ENCODE results near the gene KAT2B.
"Not testable (repeated sequence)": the region's sequence is repeated elsewhere in the genome, so short reads cannot be mapped to it uniquely, and the experiment has no call there.

Gene KAT2B

GRCh38 chr3:20040548-20041196 is 426 bp downstream of the KAT2B start:
- H3K4me3 ChIP-seq (ENCODE audit: low read depth in 1 of 5, low read length in 5 of 5): peak overlapping the region; percentile 81 to 94 (median 88)
- H3K9me3 ChIP-seq (ENCODE audit: control insufficient read depth in 5 of 5, low read length in 5 of 5): no peaks in the 10 kb centered on the region
- no peaks in the 10 kb centered on the region for H3K36me3 ChIP-seq (ENCODE audit: control insufficient read depth in 5 of 5, insufficient read depth in 5 of 5, low read length in 5 of 5)
- H3K27me3 ChIP-seq (ENCODE audit: control insufficient read depth in 5 of 5, insufficient read depth in 4 of 5, low read length in 5 of 5): no peaks in the 10 kb centered on the region
- H3K4me1 ChIP-seq (ENCODE audit: control insufficient read depth in 5 of 5, insufficient read depth in 5 of 5, low read length in 5 of 5): peaks cover 5 to 46% (median 45%) of the 10 kb centered on the region in 5 donors
- peak overlapping the region; percentile 87 for H3K27ac ChIP-seq (ENCODE audit: low read depth, low read length)
- H3K9ac ChIP-seq (ENCODE audit: low read length in 5 of 5): peak overlapping the region; percentile 65 to 89 (median 83)

- Histone ChIP-seq H3K4me3 (ENCODE audit: low read depth in 1 of 5, low read length in 5 of 5) (peak overlapping the region; percentile 81 to 94 (median 88)), H3K36me3 (ENCODE audit: control insufficient read depth in 5 of 5, insufficient read depth in 5 of 5, low read length in 5 of 5) (no peaks in the 10 kb centered on the region), H3K27me3 (ENCODE audit: control insufficient read depth in 5 of 5, insufficient read depth in 4 of 5, low read length in 5 of 5) (no peaks in the 10 kb centered on the region), H3K9me3 (ENCODE audit: control insufficient read depth in 5 of 5, low read length in 5 of 5) (no peaks in the 10 kb centered on the region), H3K27ac (ENCODE audit: low read depth, low read length) (peak overlapping the region; percentile 87), H3K9ac (ENCODE audit: low read length in 5 of 5) (peak overlapping the region; percentile 65 to 89 (median 83)), H3K4me1 (ENCODE audit: control insufficient read depth in 5 of 5, insufficient read depth in 5 of 5, low read length in 5 of 5) (peaks cover 5 to 46% (median 45%) of the 10 kb centered on the region in 5 donors)
Observed at GRCh38 chr3:20041197-20041780, 1.0 kb downstream of the KAT2B start.

GRCh38 chr3:20042331-20042730 is 2.1 kb downstream of the KAT2B start:
- H3K27me3 ChIP-seq (ENCODE audit: control insufficient read depth in 5 of 5, insufficient read depth in 4 of 5, low read length in 5 of 5): no peaks in the 10 kb centered on the region
- no peak overlapping the region for H3K4me3 ChIP-seq (ENCODE audit: low read depth in 1 of 5, low read length in 5 of 5)
- H3K27ac ChIP-seq (ENCODE audit: low read depth, low read length): peak overlapping the region; percentile 87
- H3K4me1 ChIP-seq (ENCODE audit: control insufficient read depth in 5 of 5, insufficient read depth in 5 of 5, low read length in 5 of 5): peaks cover 5 to 51% (median 45%) of the 10 kb centered on the region in 5 donors
- H3K36me3 ChIP-seq (ENCODE audit: control insufficient read depth in 5 of 5, insufficient read depth in 5 of 5, low read length in 5 of 5): no peaks in the 10 kb centered on the region
- no peaks in the 10 kb centered on the region for H3K9me3 ChIP-seq (ENCODE audit: control insufficient read depth in 5 of 5, low read length in 5 of 5)
- no peak overlapping the region for H3K9ac ChIP-seq (ENCODE audit: low read length in 5 of 5)

GRCh38 chr3:20043396-20043795 is 3.1 kb downstream of the KAT2B start:
- H3K27me3 ChIP-seq (ENCODE audit: control insufficient read depth in 5 of 5, insufficient read depth in 4 of 5, low read length in 5 of 5): no peaks in the 10 kb centered on the region
- peak overlapping the region in 4 of 5 donors; percentile 37 to 48 (median 40) for H3K4me3 ChIP-seq (ENCODE audit: low read depth in 1 of 5, low read length in 5 of 5)
- H3K9me3 ChIP-seq (ENCODE audit: control insufficient read depth in 5 of 5, low read length in 5 of 5): no peaks in the 10 kb centered on the region
- peak overlapping the region; percentile 87 for H3K27ac ChIP-seq (ENCODE audit: low read depth, low read length)
- peak overlapping the region in 4 of 5 donors; percentile 68 to 80 (median 68) for H3K9ac ChIP-seq (ENCODE audit: low read length in 5 of 5)
- no peaks in the 10 kb centered on the region for H3K36me3 ChIP-seq (ENCODE audit: control insufficient read depth in 5 of 5, insufficient read depth in 5 of 5, low read length in 5 of 5)
- peaks cover 5 to 56% (median 50%) of the 10 kb centered on the region in 5 donors for H3K4me1 ChIP-seq (ENCODE audit: control insufficient read depth in 5 of 5, insufficient read depth in 5 of 5, low read length in 5 of 5)

GRCh38 chr3:20043825-20044224 is 3.6 kb downstream of the KAT2B start:
- no peaks in the 10 kb centered on the region for H3K36me3 ChIP-seq (ENCODE audit: control insufficient read depth in 5 of 5, insufficient read depth in 5 of 5, low read length in 5 of 5)
- peak overlapping the region; percentile 87 for H3K27ac ChIP-seq (ENCODE audit: low read depth, low read length)
- peak overlapping the region; percentile 50 to 80 (median 68) for H3K9ac ChIP-seq (ENCODE audit: low read length in 5 of 5)
- H3K4me3 ChIP-seq (ENCODE audit: low read depth in 1 of 5, low read length in 5 of 5): peak overlapping the region in 4 of 5 donors; percentile 37 to 48 (median 40)
- H3K4me1 ChIP-seq (ENCODE audit: control insufficient read depth in 5 of 5, insufficient read depth in 5 of 5, low read length in 5 of 5): peaks cover 5 to 56% (median 47%) of the 10 kb centered on the region in 5 donors
- H3K9me3 ChIP-seq (ENCODE audit: control insufficient read depth in 5 of 5, low read length in 5 of 5): no peaks in the 10 kb centered on the region
- H3K27me3 ChIP-seq (ENCODE audit: control insufficient read depth in 5 of 5, insufficient read depth in 4 of 5, low read length in 5 of 5): no peaks in the 10 kb centered on the region

- peaks cover 5 to 51% (median 43%) of the 10 kb centered on the region in 5 donors for H3K4me1 ChIP-seq (ENCODE audit: control insufficient read depth in 5 of 5, insufficient read depth in 5 of 5, low read length in 5 of 5)
- H3K9me3 ChIP-seq (ENCODE audit: control insufficient read depth in 5 of 5, low read length in 5 of 5); H3K27ac ChIP-seq (ENCODE audit: low read depth, low read length); H3K36me3 ChIP-seq (ENCODE audit: control insufficient read depth in 5 of 5, insufficient read depth in 5 of 5, low read length in 5 of 5); H3K9ac ChIP-seq (ENCODE audit: low read length in 5 of 5); H3K4me3 ChIP-seq (ENCODE audit: low read depth in 1 of 5, low read length in 5 of 5); H3K27me3 ChIP-seq (ENCODE audit: control insufficient read depth in 5 of 5, insufficient read depth in 4 of 5, low read length in 5 of 5): not testable (repeated sequence)
Observed at GRCh38 chr3:20045141-20045540, 4.9 kb downstream of the KAT2B start.

- no peaks in the 10 kb centered on the region for H3K36me3 ChIP-seq (ENCODE audit: control insufficient read depth in 5 of 5, insufficient read depth in 5 of 5, low read length in 5 of 5)
- H3K27ac ChIP-seq (ENCODE audit: low read depth, low read length): no peak overlapping the region
- H3K4me3 ChIP-seq (ENCODE audit: low read depth in 1 of 5, low read length in 5 of 5): no peak overlapping the region
- no peaks in the 10 kb centered on the region for H3K27me3 ChIP-seq (ENCODE audit: control insufficient read depth in 5 of 5, insufficient read depth in 4 of 5, low read length in 5 of 5)
- no peaks in the 10 kb centered on the region for H3K9me3 ChIP-seq (ENCODE audit: control insufficient read depth in 5 of 5, low read length in 5 of 5)
- H3K9ac ChIP-seq (ENCODE audit: low read length in 5 of 5): no peak overlapping the region
- peaks cover 5 to 43% (median 39%) of the 10 kb centered on the region in 5 donors for H3K4me1 ChIP-seq (ENCODE audit: control insufficient read depth in 5 of 5, insufficient read depth in 5 of 5, low read length in 5 of 5)
Observed at GRCh38 chr3:20046556-20046955, 6.3 kb downstream of the KAT2B start.

DNA sequence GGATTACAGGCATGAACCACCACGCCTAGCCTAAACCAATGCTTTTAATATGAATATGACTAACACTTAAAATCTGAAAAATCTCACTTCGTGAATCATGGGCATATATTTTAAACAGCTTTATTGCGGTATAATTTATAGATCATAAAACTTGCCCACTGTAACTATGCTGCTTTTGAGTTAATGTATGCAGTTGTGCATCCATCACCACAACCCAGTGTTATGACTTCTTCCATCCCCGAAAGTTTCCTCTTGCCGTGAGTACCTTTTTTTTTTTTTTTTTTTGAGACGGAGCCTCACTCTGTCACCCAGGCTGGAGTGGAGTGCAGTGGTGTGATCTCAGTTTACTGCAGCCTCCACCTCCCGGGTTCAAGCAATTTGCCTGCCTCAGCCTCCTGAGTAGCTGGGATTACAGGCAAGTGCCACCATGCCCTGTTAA is 7.1 kb downstream of the KAT2B start:
- Histone ChIP-seq H3K4me3 (ENCODE audit: low read depth in 1 of 5, low read length in 5 of 5) (no peak overlapping the region), H3K36me3 (ENCODE audit: control insufficient read depth in 5 of 5, insufficient read depth in 5 of 5, low read length in 5 of 5) (no peaks in the 10 kb centered on the region), H3K9me3 (ENCODE audit: control insufficient read depth in 5 of 5, low read length in 5 of 5) (no peaks in the 10 kb centered on the region), H3K27ac (ENCODE audit: low read depth, low read length) (no peak overlapping the region), H3K4me1 (ENCODE audit: control insufficient read depth in 5 of 5, insufficient read depth in 5 of 5, low read length in 5 of 5) (peaks cover 3 to 35% (median 31%) of the 10 kb centered on the region in 5 donors), H3K27me3 (ENCODE audit: control insufficient read depth in 5 of 5, insufficient read depth in 4 of 5, low read length in 5 of 5) (no peaks in the 10 kb centered on the region), H3K9ac (ENCODE audit: low read length in 5 of 5) (no peak overlapping the region)

GRCh38 chr3:20047976-20048883 is 8.0 kb downstream of the KAT2B start:
- Histone ChIP-seq H3K4me1 (ENCODE audit: control insufficient read depth in 5 of 5, insufficient read depth in 5 of 5, low read length in 5 of 5) (peaks cover 0 to 27% (median 23%) of the 10 kb centered on the region in 5 donors), H3K36me3 (ENCODE audit: control insufficient read depth in 5 of 5, insufficient read depth in 5 of 5, low read length in 5 of 5) (no peaks in the 10 kb centered on the region), H3K27me3 (ENCODE audit: control insufficient read depth in 5 of 5, insufficient read depth in 4 of 5, low read length in 5 of 5) (no peaks in the 10 kb centered on the region), H3K9ac (ENCODE audit: low read length in 5 of 5) (peak overlapping the region in 2 of 5 donors; percentile 13 to 48), H3K4me3 (ENCODE audit: low read depth in 1 of 5, low read length in 5 of 5) (peak overlapping the region in 1 of 5 donors; percentile 21), H3K9me3 (ENCODE audit: control insufficient read depth in 5 of 5, low read length in 5 of 5) (no peaks in the 10 kb centered on the region), H3K27ac (ENCODE audit: low read depth, low read length) (no peak overlapping the region)

All from subcutaneous abdominal adipose tissue (tissue), 5 donors.